HG03097 (cell line): ENCODE data around the gene GNAI2.
"Not testable (repeated sequence)": the region's sequence is repeated elsewhere in the genome, so short reads cannot be mapped to it uniquely, and the experiment has no call there.

ENCODE experiments used
- ATAC-seq: cut with Tn5 transposase; IDR thresholded peaks from one replicate; pipeline ENCODE4 v1.9.1; 2021; ENCODE audit not compliant: unreplicated experiment, low FRiP score

GNAI2 gene

DNA sequence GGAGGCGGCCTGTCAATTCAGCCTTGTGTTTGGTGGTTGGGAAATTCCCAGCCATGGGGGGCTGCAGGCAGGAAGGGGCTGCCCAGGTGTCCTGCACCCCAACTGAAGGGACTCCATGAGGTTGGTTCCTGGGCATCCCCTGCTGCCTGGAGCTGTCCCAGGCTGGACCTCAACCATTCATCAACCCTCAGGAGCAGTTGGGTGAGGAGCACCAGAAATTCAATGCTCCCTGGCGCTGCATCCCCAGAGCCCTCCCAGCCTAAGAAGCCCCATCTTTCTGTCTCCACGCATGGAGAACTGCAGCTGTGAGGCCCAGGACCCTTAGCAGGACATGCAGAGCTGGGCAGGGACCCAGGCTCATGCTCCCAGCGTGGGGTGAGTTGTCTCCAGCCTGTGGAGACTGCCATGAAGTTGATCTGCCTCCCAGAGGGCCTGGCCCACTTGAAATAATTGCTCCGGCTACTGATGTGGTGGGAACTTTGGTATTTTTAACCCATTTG is 25.0 kb downstream of the GNAI2 start:
- ATAC-seq, result no peak

- ATAC-seq, result no peak
Observed at GRCh38 chr3:50261505-50261904, 25.5 kb downstream of the GNAI2 start.

DNA sequence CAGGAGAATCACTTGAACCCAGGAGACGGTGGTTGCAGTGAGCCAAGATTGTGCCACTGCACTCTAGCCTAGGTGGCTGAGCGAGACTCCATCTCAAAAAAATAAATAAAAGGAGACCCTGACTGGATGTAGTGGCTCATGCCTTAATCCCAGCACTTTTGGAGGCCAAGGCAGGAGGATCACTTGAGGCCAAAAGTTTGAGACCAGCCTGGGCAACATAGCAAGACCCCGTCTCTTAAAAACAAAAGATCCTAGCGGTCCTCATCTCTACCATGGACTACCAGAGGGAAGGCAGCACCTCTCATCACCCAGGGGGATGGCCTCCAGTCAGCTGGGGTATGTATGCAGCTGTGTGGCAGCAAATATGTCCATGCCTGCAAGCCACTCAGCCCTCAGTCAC is 26.2 kb downstream of the GNAI2 start:
- ATAC-seq, result not testable (repeated sequence)

- no peak for ATAC-seq
Observed at GRCh38 chr3:50262778-50263177, 26.8 kb downstream of the GNAI2 start.

GRCh38 chr3:50263478-50264382 is 27.7 kb downstream of the GNAI2 start:
- no peak for ATAC-seq

- no peak for ATAC-seq
Observed at GRCh38 chr3:50264383-50264963, 28.5 kb downstream of the GNAI2 start.

- ATAC-seq, result no peak
Observed at GRCh38 chr3:50264964-50265485, 29.0 kb downstream of the GNAI2 start.

GRCh38 chr3:50265571-50265970 is 29.6 kb downstream of the GNAI2 start:
- ATAC-seq, result no peak

GRCh38 chr3:50266017-50266416 is 30.0 kb downstream of the GNAI2 start:
- no peak for ATAC-seq

DNA sequence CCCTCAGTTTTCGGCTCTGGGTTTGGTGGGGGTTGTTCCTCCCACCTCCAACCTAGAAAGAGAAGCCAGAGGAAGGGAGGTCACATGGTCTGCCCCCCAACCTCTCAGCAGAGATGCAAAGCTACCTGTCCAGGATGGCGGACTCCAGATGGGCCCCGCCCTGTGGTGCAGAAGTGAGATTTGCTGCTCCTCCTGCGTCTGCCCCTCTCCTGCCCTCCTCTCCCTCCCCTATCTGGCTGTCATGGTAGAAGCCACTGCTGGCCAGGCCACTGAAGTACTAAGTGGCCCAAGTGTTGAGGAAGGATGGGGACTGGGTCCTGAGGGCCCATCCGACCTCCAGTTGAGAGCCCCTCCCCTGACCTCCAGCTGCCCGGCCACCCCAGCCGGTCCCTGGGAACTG is 30.8 kb downstream of the GNAI2 start:
- no peak for ATAC-seq

- no peak for ATAC-seq
Observed at GRCh38 chr3:50267280-50267913, 31.4 kb downstream of the GNAI2 start.

- ATAC-seq, result no peak
Observed at GRCh38 chr3:50268276-50268675, 32.3 kb downstream of the GNAI2 start.

GRCh38 chr3:50268703-50269451 is 32.9 kb downstream of the GNAI2 start, which contains the start of gene SEMA3B:
Gene SEMA3B, plus strand, starts transcription at chr3:50269147. Its CDS starts 94 bp downstream, at chr3:50269241.
- no peak for ATAC-seq

DNA sequence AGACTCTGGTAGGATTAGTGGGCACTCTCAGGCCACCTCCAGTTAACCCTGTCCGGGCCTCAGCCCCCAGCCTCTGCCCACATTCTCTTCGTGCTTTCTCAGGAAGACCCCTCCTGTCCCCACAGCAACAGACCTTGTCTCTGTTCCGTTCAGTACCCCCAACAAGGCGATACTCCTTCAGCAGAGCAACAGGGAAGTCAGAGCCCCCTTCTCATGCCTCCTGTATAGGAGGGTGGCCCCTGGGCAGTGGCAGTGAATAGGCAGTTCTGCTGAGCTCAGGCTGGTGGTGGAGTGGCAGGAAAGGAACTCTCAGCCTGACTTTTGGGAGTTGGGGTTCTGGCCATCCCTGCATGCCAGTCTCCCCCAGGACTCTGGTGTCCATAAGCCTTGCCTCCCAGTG is 33.5 kb downstream of the GNAI2 start:
- no peak for ATAC-seq

DNA sequence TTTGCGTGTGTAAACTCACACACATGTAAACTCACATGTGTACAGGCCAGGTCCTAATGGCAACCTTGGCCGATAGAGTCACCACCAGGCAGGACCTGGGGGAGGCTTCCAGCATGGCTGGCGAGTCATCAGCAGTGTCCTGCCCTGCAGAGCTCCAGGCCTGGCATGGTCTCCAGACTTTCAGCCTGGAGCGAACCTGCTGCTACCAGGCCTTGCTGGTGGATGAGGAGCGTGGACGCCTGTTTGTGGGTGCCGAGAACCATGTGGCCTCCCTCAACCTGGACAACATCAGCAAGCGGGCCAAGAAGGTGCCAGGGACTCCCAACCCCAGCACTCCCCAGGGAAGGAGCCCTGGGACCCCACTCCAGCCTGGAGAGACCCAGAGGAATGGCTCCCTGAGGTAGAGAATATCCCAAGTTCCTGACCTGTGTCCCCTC is 34.0 kb downstream of the GNAI2 start:
- no peak for ATAC-seq

- no peak for ATAC-seq
Observed at GRCh38 chr3:50270422-50271224, 34.6 kb downstream of the GNAI2 start.

DNA sequence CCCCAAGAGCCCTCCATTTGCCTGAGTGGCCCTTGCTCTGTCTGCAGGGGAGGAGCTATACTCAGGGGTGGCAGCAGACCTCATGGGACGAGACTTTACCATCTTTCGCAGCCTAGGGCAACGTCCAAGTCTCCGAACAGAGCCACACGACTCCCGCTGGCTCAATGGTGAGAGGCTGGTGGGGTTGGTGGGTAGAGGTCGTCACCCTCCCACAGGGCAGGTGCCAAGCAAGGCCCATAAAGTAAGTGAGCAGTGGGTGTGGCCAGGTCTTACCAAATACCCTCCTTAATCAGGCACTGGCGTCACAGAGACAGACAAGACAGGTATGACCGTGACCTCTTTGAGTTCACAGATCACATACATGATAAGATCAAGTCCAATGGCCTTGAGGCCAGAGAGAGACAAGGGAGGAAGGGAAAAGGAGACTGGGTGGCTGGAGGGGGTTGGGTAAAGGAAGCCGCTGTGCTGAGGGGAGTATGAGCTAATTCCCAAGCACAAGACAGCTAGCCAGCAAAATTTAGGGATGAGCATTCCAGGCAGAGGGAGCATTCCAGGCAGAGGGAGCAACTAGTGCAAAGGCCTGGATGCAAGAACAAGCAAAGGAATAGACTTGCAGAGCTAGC is 35.4 kb downstream of the GNAI2 start:
- ATAC-seq, result no peak

DNA sequence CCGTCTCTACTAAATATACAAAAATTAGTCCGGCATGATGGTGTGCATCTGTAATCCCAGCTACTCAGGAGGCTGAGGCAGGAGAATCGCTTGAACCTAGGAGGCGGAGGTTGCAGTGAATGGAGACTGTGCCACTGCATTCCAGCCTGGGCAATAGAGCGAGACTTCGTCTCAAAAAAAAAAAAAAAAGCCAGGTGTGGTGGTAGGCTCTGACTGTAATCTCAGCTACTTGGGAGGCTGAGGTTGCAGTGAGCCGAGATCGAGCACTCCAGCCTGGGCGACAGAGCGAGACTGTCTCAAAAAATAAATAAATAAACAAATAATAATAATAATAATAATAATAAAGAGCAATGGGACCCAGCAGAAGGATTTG is 36.5 kb downstream of the GNAI2 start:
- not testable (repeated sequence) for ATAC-seq
